ENCODE data around the gene GALNTL6. TPM values are rescaled to one million over a fixed set of nuclear protein-coding genes. Genes with fewer than 3 reads are reported as not detected.
"Not testable (repeated sequence)": the region's sequence is repeated elsewhere in the genome, so short reads cannot be mapped to it uniquely, and the experiment has no call there.

GALNTL6 gene
- total RNA-seq, 1 donor from 2014 or later: not detected

DNA sequence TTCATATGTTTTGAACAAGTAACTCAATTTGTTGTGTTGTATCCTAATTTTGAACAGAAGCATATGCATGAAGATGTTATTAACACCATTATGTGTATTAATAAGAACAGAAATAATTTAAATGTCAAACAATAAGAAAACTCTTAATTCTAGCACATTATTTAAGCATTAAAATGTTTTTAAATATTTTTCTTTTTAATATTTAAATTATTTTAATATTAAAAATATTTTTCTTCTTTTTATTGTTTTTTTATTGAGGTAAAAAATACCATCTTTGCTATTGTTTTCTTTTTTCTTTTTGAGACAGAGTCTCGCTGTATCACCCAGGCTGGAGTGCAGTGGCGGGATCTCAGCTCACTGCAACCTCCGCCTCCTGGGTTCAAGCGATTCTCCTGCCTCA is 914.4 kb downstream of the GALNTL6 start:
- Histone ChIP-seq H3K36me3 (ENCODE audit: control insufficient read depth, insufficient read depth, low read length) (no peaks in the 10 kb centered on the region), H3K4me3 (ENCODE audit: low read depth, low read length) (no peak overlapping the region), H3K27me3 (ENCODE audit: control insufficient read depth, insufficient read depth, low read length) (no peaks in the 10 kb centered on the region)
- TF ChIP-seq, protein P1, sequence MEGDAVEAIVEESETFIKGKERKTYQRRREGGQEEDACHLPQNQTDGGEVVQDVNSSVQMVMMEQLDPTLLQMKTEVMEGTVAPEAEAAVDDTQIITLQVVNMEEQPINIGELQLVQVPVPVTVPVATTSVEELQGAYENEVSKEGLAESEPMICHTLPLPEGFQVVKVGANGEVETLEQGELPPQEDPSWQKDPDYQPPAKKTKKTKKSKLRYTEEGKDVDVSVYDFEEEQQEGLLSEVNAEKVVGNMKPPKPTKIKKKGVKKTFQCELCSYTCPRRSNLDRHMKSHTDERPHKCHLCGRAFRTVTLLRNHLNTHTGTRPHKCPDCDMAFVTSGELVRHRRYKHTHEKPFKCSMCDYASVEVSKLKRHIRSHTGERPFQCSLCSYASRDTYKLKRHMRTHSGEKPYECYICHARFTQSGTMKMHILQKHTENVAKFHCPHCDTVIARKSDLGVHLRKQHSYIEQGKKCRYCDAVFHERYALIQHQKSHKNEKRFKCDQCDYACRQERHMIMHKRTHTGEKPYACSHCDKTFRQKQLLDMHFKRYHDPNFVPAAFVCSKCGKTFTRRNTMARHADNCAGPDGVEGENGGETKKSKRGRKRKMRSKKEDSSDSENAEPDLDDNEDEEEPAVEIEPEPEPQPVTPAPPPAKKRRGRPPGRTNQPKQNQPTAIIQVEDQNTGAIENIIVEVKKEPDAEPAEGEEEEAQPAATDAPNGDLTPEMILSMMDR (IDR thresholded peaks at IDR 0.05; ENCODE audit: insufficient read depth, low read length, severe bottlenecking): no peak
- DNase-seq (ENCODE audit: low read depth) (no peak), FAIRE-seq (no peak)

DNA sequence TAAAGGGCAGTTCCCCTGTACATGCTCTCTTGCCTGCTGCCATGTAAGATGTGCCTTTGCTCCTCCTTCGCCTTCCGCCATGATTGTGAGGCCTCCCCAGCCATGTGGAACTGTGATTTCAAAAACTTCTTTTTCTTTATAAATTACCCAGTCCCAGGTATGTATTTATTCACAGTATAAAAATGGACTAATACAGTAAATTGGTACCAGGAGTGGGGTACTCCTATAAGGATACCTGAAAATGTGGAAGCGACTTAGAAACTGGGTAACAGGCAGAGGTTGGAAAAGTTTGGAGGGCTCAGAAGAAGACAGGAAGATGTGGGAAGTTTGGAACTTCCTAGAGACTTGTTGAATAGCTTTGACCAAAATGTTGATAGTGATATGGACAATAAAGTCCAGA is 920.4 kb downstream of the GALNTL6 start:
- H3K4me3 ChIP-seq (ENCODE audit: low read depth, low read length); DNase-seq (ENCODE audit: low read depth); H3K36me3 ChIP-seq (ENCODE audit: control insufficient read depth, insufficient read depth, low read length); H3K27me3 ChIP-seq (ENCODE audit: control insufficient read depth, insufficient read depth, low read length); FAIRE-seq: not testable (repeated sequence)

DNA sequence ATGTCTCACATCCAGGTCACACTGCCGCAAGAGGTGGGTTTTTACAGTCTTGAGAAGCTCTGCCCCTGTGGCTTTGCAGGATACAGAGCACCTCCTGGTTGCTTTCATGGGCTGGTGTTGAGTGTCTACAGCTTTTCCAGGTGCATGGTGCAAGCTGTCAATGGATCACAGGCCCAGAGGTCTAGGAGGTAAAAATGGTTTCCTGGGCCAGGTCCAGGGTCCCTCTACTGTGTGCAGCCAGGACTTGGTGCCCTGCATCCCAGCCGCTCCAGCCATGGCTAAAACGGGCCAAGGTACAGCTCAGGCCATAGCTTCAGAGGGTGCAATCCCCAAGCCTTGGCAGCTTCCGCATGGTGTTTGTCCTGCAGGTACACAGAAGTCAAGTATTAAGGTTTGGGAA is 921.4 kb downstream of the GALNTL6 start:
- Histone ChIP-seq H3K27me3 (ENCODE audit: control insufficient read depth, insufficient read depth, low read length) (no peaks in the 10 kb centered on the region), H3K36me3 (ENCODE audit: control insufficient read depth, insufficient read depth, low read length) (no peaks in the 10 kb centered on the region), H3K4me3 (ENCODE audit: low read depth, low read length) (no peak overlapping the region)
- TF ChIP-seq, protein P1 (IDR thresholded peaks at IDR 0.05; ENCODE audit: insufficient read depth, low read length, severe bottlenecking): no peak
- DNase-seq (ENCODE audit: low read depth): no peak
- FAIRE-seq: no peak

DNA sequence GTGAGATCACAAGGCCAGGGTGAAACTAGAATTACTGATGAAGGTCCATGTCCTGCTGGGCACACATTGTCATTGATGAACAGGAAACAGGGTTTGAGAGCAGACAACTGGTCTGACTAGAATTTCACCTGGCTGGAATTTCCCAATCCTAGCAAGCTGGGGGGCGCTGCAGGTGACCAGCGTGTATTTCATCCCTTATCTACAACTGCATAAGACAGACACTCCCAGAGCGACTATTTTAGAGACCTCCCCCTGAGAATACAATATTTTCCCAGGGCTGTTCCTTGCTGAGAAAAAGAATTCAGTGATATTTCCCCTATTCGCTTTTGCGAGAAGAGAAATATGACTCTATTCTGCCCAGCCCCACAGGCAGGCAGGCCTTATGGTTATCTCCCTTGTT is 922.8 kb downstream of the GALNTL6 start:
- Histone ChIP-seq H3K27me3 (ENCODE audit: control insufficient read depth, insufficient read depth, low read length) (no peaks in the 10 kb centered on the region), H3K4me3 (ENCODE audit: low read depth, low read length) (no peak overlapping the region), H3K36me3 (ENCODE audit: control insufficient read depth, insufficient read depth, low read length) (no peaks in the 10 kb centered on the region)
- TF ChIP-seq, protein P1 (IDR thresholded peaks at IDR 0.05; ENCODE audit: insufficient read depth, low read length, severe bottlenecking): no peak
- FAIRE-seq (no peak), DNase-seq (ENCODE audit: low read depth) (no peak)

DNA sequence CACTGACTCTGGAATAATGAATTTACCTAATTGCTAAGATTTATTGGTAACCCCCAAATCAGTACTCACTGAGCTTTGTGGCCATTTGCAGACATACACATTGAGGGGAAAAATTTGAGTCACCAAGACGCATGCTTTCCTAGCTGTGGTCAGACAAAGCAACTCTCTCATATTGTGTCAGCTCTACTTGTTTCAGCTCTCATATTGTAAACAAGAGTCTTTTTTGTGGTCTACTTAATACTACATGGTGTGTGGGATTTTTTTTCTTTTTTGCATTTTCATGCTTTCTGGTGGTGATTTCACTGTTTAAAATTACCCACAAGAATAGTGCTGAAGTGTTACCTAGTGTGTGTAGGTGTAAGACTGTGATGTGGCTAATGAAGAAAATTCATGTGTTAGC is 927.2 kb downstream of the GALNTL6 start:
- FAIRE-seq (no peak), DNase-seq (ENCODE audit: low read depth) (no peak)
- H3K36me3 ChIP-seq (ENCODE audit: control insufficient read depth, insufficient read depth, low read length): no peaks in the 10 kb centered on the region
- H3K4me3 ChIP-seq (ENCODE audit: low read depth, low read length): no peak overlapping the region
- H3K27me3 ChIP-seq (ENCODE audit: control insufficient read depth, insufficient read depth, low read length): no peaks in the 10 kb centered on the region
- TF ChIP-seq, protein P1 (IDR thresholded peaks at IDR 0.05; ENCODE audit: insufficient read depth, low read length, severe bottlenecking): no peak

DNA sequence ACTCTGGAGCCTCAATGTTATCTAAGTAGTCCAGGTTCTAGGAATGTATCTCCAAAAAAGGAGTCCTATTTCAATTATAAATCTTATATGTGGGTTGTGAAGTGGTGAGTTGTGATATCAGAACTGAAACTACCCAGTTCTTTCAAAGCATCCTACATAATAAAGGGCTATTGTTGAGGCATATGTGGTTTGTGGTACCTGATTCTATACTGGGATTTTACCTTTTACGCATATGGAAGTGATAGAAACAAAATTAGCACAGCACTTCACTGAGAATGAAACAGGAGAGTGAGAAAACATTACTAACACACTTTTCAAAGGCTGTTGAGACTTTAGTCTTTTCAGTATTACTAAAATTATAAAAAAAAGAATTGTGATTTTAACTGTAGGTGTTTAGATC is 937.7 kb downstream of the GALNTL6 start:
- H3K36me3 ChIP-seq (ENCODE audit: control insufficient read depth, insufficient read depth, low read length): no peaks in the 10 kb centered on the region
- FAIRE-seq (no peak), DNase-seq (ENCODE audit: low read depth) (no peak)
- TF ChIP-seq, protein P1 (IDR thresholded peaks at IDR 0.05; ENCODE audit: insufficient read depth, low read length, severe bottlenecking): no peak
- H3K4me3 ChIP-seq (ENCODE audit: low read depth, low read length): no peak overlapping the region
- H3K27me3 ChIP-seq (ENCODE audit: control insufficient read depth, insufficient read depth, low read length): no peaks in the 10 kb centered on the region
